GM19193 (cell line): ENCODE results near the gene GALT.

ENCODE experiments used
- POLR2A ChIP-seq: IDR thresholded peaks from 4 replicates; pipeline ENCODE4 v1.6.1; 2011; ENCODE audit not compliant: insufficient read depth, insufficient read length; ENCODE audit errors: extremely low read depth

Gene GALT

GRCh38 chr9:34656992-34657391 is 10.5 kb downstream of the GALT start:
- no peak for TF ChIP-seq POLR2A

GRCh38 chr9:34658461-34658860 is 12.0 kb downstream of the GALT start:
- no peak for TF ChIP-seq POLR2A

- no peak for TF ChIP-seq POLR2A
Observed at GRCh38 chr9:34659592-34660253, 13.2 kb downstream of the GALT start.

DNA sequence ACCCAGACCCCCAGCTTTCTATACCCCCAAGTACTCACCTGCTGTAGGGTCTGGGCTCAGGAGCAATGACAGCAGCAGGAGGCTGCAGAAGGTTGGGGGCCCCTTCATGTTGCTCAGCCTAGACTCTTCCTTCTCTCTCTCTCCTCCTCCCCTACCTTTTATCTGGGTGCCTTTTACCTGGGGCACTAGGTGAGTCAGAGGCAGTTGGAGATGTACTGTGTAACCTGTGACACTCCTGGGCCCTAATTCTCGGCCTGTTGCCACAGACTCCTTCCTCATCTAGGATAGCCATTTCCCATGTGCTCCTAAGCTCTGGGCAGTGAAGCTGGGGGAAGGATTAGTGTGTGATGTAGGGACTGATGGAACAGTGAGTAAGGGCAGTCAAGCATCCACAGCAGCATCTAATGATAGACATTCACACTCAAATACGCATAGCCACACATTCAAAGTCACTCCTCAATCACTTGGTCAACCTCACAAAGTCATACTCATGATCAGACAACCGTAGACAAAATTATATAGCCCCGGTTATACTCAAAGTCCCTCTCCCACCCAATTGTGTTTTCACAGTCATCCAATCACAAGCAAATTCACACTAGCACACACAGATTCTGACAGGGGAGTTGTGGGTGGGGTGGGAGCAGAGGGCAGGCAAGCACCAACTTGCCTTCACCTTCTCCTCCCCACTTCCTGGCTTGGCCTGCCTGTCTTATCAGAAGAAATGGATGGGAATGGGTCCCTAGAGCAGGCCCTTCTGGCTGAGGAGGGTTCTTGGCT is 16.2 kb downstream of the GALT start, which contains the start of gene CCL27:
TSS of gene CCL27 (minus strand) at position 132 of the 777 bp plus-strand sequence. CDS start at position 108, 24 bp downstream.
- no peak for TF ChIP-seq POLR2A

GRCh38 chr9:34663303-34663605 is 16.8 kb downstream of the GALT start:
- no peak for TF ChIP-seq POLR2A

DNA sequence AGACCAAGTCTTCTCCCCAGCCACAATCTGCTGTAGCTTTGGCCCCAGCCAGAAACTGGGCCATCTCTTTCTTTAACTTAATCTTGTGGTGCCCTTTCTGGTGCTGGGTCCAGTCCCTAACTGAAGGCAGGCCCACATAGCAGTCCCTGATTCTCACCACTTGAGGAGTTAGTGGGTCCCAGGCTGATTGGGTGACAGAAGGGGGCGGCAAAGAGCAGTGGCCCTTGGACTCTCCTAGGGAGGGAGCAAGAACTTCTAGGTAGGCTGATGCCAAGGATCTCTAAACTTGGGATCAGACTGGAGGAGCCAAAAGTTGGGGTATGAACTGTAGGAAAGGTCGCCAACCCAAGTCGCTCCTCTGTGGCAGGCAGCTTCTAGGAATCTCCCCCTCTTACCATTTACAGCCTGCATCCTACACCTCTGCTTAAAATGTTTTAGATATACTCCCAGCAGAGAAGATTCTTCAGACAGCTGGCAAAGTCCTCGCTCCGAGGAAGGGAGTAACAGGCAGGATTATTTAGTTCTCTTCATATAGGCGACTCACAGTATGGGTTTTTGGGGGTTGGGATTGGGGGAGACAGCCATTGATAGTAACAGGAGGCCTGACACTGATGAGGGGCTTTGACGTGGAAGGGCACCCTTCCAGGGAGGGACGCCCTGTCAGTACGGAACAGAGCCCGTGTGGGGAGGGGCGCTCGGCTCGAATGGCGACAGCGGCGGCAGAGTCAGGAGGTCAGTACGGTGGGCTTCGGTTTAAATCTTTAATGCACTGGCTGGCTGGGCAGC is 18.0 kb downstream of the GALT start:
- no peak for TF ChIP-seq POLR2A

DNA sequence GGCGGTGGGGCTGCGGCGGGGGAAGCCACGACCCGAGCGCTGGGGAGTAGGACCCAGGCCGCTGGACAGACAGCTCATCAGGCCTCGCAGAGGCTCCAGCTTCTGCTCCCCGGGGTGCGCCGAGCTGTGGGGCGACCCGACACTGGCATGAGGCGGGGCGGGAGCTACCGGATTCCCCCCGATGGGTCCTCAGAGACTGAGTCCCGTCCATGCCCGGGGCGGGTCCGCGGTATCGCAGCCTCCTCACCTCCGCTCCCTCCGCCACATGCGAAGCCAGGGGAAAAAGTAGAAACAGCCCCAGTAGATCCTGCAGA is 18.5 kb downstream of the GALT start:
- no peak for TF ChIP-seq POLR2A

DNA sequence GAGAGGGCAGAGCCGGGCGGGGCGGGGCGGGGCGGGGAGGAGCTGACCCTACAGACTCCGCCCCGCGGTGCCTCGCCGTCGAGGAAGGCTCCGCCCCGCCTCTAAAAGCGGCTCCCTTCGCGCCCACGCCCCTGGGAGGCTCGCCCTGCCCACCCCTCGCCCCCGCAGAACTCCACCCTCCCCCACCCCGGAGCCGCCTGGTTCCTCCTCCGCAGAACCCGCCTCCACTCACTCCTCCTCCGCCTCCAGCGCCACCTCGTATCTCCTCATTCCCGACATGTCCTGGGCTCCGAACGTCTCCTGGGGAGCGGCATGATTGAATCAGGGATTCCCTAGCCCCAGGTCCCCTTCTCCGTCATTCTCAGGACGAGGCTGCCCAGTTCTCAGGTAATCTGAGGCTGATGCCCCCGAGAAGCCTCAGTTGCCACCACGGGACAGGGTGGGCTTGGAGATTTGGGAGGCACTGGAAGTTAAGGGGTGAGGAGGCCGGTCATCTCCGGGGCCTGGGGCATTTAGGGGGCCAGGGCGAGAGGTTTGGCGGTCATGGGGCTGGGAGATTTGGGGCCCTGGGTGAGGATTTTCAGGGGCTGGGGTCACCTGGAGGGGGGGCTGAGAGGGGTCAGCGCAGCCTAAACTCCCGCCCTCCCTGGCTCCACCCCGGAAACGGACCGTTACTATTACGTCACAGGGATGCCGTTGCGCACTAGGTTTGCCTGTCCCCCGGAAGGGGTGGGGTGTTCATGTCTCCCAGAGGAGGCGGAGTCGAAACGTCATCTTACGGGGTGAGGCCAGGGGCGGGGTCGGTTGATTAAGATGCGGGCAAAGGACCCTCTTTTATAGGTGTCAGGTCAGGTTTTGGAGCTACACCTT is 19.1 kb downstream of the GALT start:
- TF ChIP-seq POLR2A: peak; percentile 13

DNA sequence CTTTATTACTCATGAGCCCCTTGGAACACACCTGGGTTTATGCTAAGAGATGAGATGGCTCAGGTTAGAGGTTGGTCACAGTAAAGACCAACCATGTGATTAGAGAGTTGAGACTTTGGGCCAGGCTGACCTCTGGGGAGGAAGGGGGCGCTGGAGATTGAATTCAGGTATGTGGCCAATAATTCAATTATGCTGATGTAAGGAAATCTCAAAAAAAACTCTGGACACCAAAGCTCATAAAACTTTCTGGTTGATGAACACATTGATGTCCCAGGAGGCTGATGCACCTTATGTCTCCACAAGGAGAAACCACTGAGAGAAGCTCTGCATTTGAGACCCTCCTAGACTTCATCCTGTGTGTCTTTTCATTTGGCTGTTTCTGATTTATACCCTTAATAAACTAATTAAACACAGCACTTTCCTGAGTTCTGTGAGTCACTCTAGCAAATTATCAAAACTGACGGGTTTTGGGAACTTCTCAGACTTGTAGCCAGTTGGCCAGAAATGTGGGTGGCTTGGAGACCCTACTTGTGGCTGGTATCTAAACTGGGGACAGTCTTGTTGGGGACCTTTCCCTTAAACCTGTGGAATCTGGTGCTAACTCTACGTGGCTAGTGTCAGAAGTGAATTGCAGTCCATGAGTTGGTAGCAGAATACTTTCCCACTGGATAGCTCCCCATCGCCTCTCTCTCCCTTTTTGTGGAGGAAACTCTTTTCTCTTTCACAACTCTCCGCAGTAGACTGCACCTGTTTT is 23.5 kb downstream of the GALT start:
- TF ChIP-seq POLR2A: no peak

DNA sequence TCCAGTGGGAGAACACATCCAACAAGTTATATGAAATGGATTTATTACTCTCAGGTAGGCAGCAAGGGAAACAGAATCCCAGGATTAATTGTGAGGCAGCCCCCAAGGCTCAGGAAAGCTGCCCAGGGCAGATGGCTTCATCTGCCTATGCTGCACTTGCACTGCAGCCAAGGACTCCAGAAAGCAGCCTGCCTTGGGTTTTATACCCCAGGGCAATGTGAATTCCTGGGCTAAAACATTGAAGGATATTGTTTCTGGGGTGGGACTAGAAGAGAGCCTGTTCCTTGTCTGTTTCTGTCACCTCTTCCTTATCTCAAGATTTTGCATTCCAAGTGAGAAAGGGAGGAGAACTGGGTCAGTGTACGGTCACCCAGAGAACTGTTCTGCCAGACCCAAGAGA is 24.8 kb downstream of the GALT start:
- no peak for TF ChIP-seq POLR2A

DNA sequence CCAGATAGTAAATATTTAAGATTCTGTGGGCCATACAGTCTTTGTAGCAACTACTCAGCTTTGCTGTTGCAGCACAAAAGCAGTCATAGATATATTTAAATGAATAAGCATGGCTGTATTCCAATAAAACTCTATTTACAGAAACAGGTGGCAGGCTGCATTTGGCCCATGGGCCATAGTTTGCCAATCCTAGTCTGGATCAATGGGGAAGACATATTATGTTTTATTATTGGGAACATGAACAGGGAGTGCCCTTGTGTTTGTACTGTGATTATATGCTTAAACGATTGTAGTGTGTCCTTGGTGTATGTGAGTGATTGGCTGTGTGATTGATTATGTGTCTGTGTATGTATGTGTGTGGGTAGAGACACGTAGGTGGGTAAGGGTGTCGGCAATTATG is 28.0 kb downstream of the GALT start:
- no peak for TF ChIP-seq POLR2A

DNA sequence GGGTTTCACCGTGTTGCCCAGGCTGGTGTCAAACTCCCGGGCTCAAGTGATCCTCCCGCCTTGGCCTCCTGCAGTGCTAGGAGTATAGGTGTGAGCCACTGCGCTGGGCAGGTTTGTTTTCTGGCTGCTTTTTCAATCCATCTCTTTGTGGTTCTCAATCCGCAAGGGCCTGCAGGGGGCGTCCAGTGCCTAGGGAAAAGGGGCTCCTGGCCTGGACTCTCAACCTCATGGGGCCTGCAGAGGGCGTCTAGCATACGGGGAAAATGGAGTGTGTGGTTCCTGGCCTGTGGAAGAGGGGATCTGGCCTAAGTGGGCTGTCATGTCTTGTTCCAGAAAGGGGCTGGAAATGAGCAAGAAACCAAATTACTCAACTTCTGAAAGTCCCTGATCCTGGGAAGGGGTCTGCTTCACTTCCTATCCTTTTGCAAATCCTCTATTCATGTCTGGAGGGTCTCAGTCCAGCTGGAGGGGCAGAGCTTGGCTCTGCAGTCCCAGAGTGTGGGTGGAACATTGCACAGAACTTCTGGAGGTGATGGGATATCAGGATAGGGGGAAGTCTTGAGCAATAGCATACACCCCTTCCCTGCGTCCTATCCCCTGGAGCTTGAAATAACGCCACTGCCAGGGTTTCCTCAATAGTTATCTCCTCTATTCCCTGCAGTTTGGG is 28.7 kb downstream of the GALT start:
- TF ChIP-seq POLR2A: no peak

GRCh38 chr9:34675869-34676268 is 29.4 kb downstream of the GALT start:
- TF ChIP-seq POLR2A: no peak

DNA sequence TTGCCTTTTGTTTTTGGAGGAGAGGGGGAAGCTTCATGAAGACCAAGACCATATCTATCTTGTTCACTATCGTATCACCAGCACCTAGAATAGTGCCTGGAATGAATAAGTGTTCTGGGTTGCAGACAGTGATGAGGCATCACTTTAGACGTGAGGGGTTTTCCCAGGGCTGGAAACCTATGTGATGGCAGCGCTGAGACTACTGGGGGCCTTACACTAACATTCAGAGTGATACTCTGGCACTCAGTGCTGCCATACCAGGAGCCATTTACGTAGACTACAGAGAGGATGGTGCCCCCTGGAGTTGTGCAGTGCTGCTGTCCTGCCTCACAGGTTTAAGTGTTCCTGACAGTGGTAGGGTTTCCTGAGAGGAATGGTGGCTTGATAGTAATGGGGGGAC is 37.7 kb downstream of the GALT start:
- no peak for TF ChIP-seq POLR2A

DNA sequence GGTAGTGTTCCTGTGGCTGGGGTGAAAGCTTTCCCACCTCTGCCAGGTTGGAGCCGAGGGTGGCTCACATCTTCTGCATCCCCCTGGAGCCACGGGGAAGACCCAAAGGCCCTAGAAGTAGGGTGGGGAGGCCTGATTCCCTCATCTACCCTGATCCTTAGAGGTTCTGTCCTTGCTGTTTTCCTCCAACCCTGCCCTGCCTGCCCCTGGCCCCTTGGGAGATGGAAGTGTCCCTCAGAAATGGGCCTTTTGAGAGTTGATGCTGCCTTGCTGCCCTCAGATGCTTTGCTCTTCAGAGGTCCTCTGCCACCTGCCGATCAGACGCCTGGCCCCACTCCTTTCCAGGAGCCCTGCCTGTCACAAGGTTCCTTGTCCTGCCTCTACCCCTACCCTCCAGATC is 38.3 kb downstream of the GALT start:
- no peak for TF ChIP-seq POLR2A

- no peak for TF ChIP-seq POLR2A
Observed at GRCh38 chr9:34685591-34685990, 39.1 kb downstream of the GALT start.
